Pancreas (tissue), 10 donors: Measurements from ENCODE around the gene GSG1L. TPM values are rescaled to one million over a fixed set of nuclear protein-coding genes. Genes with fewer than 3 reads are reported as not detected.

Experiments
- ATAC-seq, 4 donors: fragments of 200-7000 bp; cut with Tn5 transposase; one replicate each; pipeline versions ENCODE4 v1.8.0 to v1.9.1; 2020; ENCODE audit warnings: mild to moderate bottlenecking in 4 of 4, moderate library complexity in 4 of 4
- DNase-seq, 6 donors: peaks; one replicate each; pipeline ENCODE4 v3.0.0-alpha.2; 2020
- FAIRE-seq: peaks from 2 replicates; lab custom pipeline; 2012; peaks lifted over from hg19 to GRCh38; lab: Jason Lieb, UNC
- H3K27ac ChIP-seq, 4 donors: fragments of 200-600 bp; sonication (generic); 1 replicate in 3 of 4; 2 replicates in 1 of 4; pipeline versions ENCODE4 v1.5.0 to v1.8.0; 2020
- H3K27me3 ChIP-seq, 4 donors: fragments of 200-600 bp; one replicate each; pipeline ENCODE4 v1.8.0; 2021
- H3K36me3 ChIP-seq, 3 donors: fragments of 200-600 bp; sonication (generic) in 1 of 3; one replicate each; pipeline versions ENCODE4 v1.5.0 to v1.8.0; 2020 to 2021
- H3K4me1 ChIP-seq, 3 donors: fragments of 200-600 bp; one replicate each; pipeline ENCODE4 v1.8.0; 2021
- H3K4me3 ChIP-seq, 4 donors: fragments of 200-600 bp; sonication (generic) in 2 of 4; one replicate each; pipeline versions ENCODE4 v1.5.0 to v1.8.0; 2020 to 2021
- H3K9me3 ChIP-seq, 4 donors: fragments of 200-600 bp; one replicate each; pipeline ENCODE4 v1.8.0; 2021
- CTCF ChIP-seq, 4 donors: fragments of 200-600 bp; sonication (generic) in 3 of 4; IDR thresholded peaks; one replicate each; pipeline versions ENCODE4 v1.5.0 to v1.8.0; 2021; ENCODE audit warnings: antibody characterized with exemption in 4 of 4
- WGBS, 2 donors: extraction: QIAGEN DNeasy Blood & Tissue Kit; methylation state at CpG; one replicate each; pipeline ENCODE4 v1.1.7; 2013; 5-methylcytosine and 5-hydroxymethylcytosine counted together
- intact Hi-C, 3 donors: fragments of 100-400 bp; cut with DNase I; formaldehyde crosslinking; loops; one replicate each; pipeline versions ENCODE4 v1.11.1 to v1.14.2; 2022
- polyA plus RNA-seq, 2 donors: library from polyadenylated mRNA; stranded (reverse); fragments of 200-250 nt; gene quantifications; one replicate each; pipeline ENCODE4 v1.2.3, GENCODE V29; 2013
- total RNA-seq, 6 donors: library from RNA; stranded (reverse); fragmentation: NEBNext Ultra II Directional in 4 of 6; extraction: Animal tissue kit (Norgen Biotek cat#: 25700) in 4 of 6; gene quantifications; one replicate each; pipeline versions ENCODE4 v1.2.1 to v1.2.4, GENCODE V29; 2021 to 2023
- donor health status: healthy with polysubstance abuse.
- donor health status: DM: no; HTN: no; CAD: no; lungs with moderate emphysema.
- donor health status: DM: no; HTN: no; CAD: no.
- donor health status: control.
- donor health status: control.
- donor health status: Bipolar disorder and iron deficiency.
- donor health status: DM: yes; HTN: yes; CAD: no.
- donor health status: DM: no; HTN: no; CAD: no.
- donor health status: DM: no; HTN: no; CAD: no.
- donor health status: DM: yes; HTN: yes; CAD: no.

The GSG1L gene
- total and polyA plus RNA-seq, 8 donors = 0.02 to 0.12 TPM; not detected in 6

DNA sequence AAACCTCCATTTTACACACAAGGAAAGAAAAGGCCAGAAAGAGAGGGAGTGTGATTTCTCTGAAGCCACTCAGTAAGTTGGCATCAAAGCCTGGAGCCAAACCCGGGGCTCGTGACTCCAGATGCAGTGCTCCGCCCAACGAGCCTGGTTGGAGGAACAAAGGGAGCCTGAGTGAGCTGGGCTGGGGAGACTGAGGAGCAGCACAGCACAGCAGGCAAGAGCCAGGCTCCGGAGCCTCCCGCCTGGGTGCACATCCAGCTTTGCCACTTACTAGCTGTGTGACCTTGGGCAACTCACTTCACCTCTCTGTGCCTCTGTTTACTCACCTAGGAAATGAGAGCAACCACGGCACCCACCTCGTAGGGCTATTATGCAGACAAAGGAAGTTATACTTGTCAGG is 5.6 kb downstream of the GSG1L start:
- Histone ChIP-seq H3K4me1 (no peaks in the 10 kb centered on the region), H3K9me3 (no peaks in the 10 kb centered on the region), H3K4me3 (no peak overlapping the region), H3K27ac (no peak overlapping the region), H3K36me3 (no peaks in the 10 kb centered on the region), H3K27me3 (peaks cover 0 to 10% (median 3%) of the 10 kb centered on the region in 4 donors)
- FAIRE-seq = no peak
- no peak for TF ChIP-seq CTCF (IDR thresholded peaks at IDR 0.05)
- WGBS, 2 donors = 57 to 58% methylated on average over 8 of the region's 8 CpGs
- intact Hi-C loops = loop anchor here in 1 of 3 donors (10.0 kb wide), 1 partner anchor 63 kb away; no protein-coding TSS in a partner anchor
- no peak for DNase-seq
- no peak for ATAC-seq

- Histone ChIP-seq H3K4me3 (no peak overlapping the region), H3K4me1 (no peaks in the 10 kb centered on the region), H3K27ac (no peak overlapping the region), H3K36me3 (no peaks in the 10 kb centered on the region), H3K27me3 (no peaks in the 10 kb centered on the region), H3K9me3 (no peaks in the 10 kb centered on the region)
- ATAC-seq = no peak
- TF ChIP-seq CTCF (IDR thresholded peaks at IDR 0.05) = no peak
- no peak for FAIRE-seq
- intact Hi-C loops = loop anchor here in 1 of 3 donors (10.0 kb wide), 1 partner anchor 59 kb away; no protein-coding TSS in a partner anchor
- 29 to 30% methylated on average over 15 of the region's 15 CpGs for whole genome bisulfite sequencing, 2 donors
- no peak for DNase-seq
Observed at GRCh38 chr16:28053461-28053860, 10.1 kb downstream of the GSG1L start.

- 61 to 70% methylated on average over 8 of the region's 8 CpGs for WGBS, 2 donors
- no peak for TF ChIP-seq CTCF (IDR thresholded peaks at IDR 0.05)
- no peaks in the 10 kb centered on the region for H3K27me3 ChIP-seq
- no peak overlapping the region for H3K4me3 ChIP-seq
- FAIRE-seq (no peak), DNase-seq (no peak), ATAC-seq (no peak)
- no peak overlapping the region for H3K27ac ChIP-seq
- intact Hi-C loops = loop anchor here in 1 of 3 donors (10.0 kb wide), 1 partner anchor 58 kb away; no protein-coding TSS in a partner anchor
- no peaks in the 10 kb centered on the region for H3K36me3 ChIP-seq
- H3K4me1 ChIP-seq = no peaks in the 10 kb centered on the region
- H3K9me3 ChIP-seq = no peaks in the 10 kb centered on the region
Observed at GRCh38 chr16:28052274-28053128, 11.0 kb downstream of the GSG1L start.

GRCh38 chr16:28051486-28051885 is 12.0 kb downstream of the GSG1L start:
- H3K36me3 ChIP-seq = no peaks in the 10 kb centered on the region
- H3K27me3 ChIP-seq = no peaks in the 10 kb centered on the region
- H3K27ac ChIP-seq = no peak overlapping the region
- H3K4me1 ChIP-seq = no peaks in the 10 kb centered on the region
- no peak for TF ChIP-seq CTCF (IDR thresholded peaks at IDR 0.05)
- no peak for ATAC-seq
- H3K9me3 ChIP-seq = no peaks in the 10 kb centered on the region
- FAIRE-seq = no peak
- DNase-seq = no peak
- WGBS, 2 donors = 64 to 70% methylated on average over 7 of the region's 7 CpGs
- intact Hi-C loops = loop anchor here in 1 of 3 donors (10.0 kb wide), 1 partner anchor 57 kb away; no protein-coding TSS in a partner anchor
- no peak overlapping the region for H3K4me3 ChIP-seq

DNA sequence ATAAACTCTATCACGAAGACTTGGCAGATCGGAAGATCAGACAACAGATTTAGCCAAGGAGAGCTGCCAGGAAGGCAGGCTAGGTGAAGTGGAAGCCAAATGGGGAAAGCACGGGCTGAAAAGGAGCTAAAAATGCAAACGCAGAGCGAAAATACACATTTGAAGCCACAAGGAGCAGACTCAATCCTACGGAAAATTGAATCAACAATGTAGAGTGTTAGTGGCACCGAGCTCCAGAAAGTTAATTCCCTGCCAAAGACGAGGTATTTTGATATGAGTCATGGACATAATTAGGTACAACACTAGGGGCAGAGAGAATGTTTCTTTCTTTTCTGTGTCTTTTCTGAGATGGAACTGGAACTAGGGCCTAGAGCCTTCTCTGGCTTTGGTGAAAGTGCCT is 20.7 kb downstream of the GSG1L start:
- TF ChIP-seq CTCF (IDR thresholded peaks at IDR 0.05) = no peak
- Histone ChIP-seq H3K36me3 (no peaks in the 10 kb centered on the region), H3K4me1 (no peaks in the 10 kb centered on the region), H3K4me3 (no peak overlapping the region), H3K27ac (no peak overlapping the region), H3K27me3 (no peaks in the 10 kb centered on the region), H3K9me3 (no peaks in the 10 kb centered on the region)
- intact Hi-C loops = no loop called here
- WGBS, 2 donors = 58 to 64% methylated on average over 8 of the region's 8 CpGs
- FAIRE-seq (no peak), DNase-seq (no peak), ATAC-seq (no peak)
